GM19468 (cell line): Measurements from ENCODE around the gene PGBD5.

Experiments
- ATAC-seq: cut with Tn5 transposase; IDR thresholded peaks from one replicate; pipeline ENCODE4 v1.9.1; 2021; ENCODE audit warnings: mild to moderate bottlenecking, moderate library complexity, moderate number of reproducible peaks; ENCODE audit not compliant: unreplicated experiment; ENCODE audit errors: extremely low read depth

PGBD5 gene

GRCh38 chr1:230381049-230381467, 45.1 kb downstream of the PGBD5 start:
- no peak for ATAC-seq

GRCh38 chr1:230379928-230380327, 46.2 kb downstream of the PGBD5 start:
- ATAC-seq, result no peak

- no peak for ATAC-seq
These were observed 46.7 kb downstream of the PGBD5 start for GRCh38 chr1:230379462-230379861.

GRCh38 chr1:230377851-230378250, 48.3 kb downstream of the PGBD5 start:
- ATAC-seq, result no peak

GRCh38 chr1:230377324-230377723, 48.8 kb downstream of the PGBD5 start:
- no peak for ATAC-seq

- no peak for ATAC-seq
These were observed 49.8 kb downstream of the PGBD5 start for GRCh38 chr1:230376296-230376695.

- ATAC-seq, result no peak
These were observed 50.4 kb downstream of the PGBD5 start for GRCh38 chr1:230375780-230376179.

GRCh38 chr1:230375147-230375546, 51.0 kb downstream of the PGBD5 start:
- ATAC-seq, result no peak

GRCh38 chr1:230371923-230372703, 54.0 kb downstream of the PGBD5 start:
- ATAC-seq, result no peak

- no peak for ATAC-seq
These were observed 56.0 kb downstream of the PGBD5 start for GRCh38 chr1:230370109-230370508.

- no peak for ATAC-seq
These were observed 57.3 kb downstream of the PGBD5 start for GRCh38 chr1:230368871-230369270.

- no peak for ATAC-seq
These were observed 57.8 kb downstream of the PGBD5 start for GRCh38 chr1:230368363-230368762.

- ATAC-seq, result no peak
These were observed 59.6 kb downstream of the PGBD5 start for GRCh38 chr1:230366504-230366915.

- no peak for ATAC-seq
These were observed 60.3 kb downstream of the PGBD5 start for GRCh38 chr1:230365723-230366307.

GRCh38 chr1:230362949-230363348, 63.2 kb downstream of the PGBD5 start:
- no peak for ATAC-seq

GRCh38 chr1:230361941-230362340, 64.2 kb downstream of the PGBD5 start:
- no peak for ATAC-seq

- ATAC-seq, result no peak
These were observed 66.0 kb downstream of the PGBD5 start for GRCh38 chr1:230359992-230360668.

- ATAC-seq, result no peak
These were observed 69.0 kb downstream of the PGBD5 start for GRCh38 chr1:230356869-230357794.

- no peak for ATAC-seq
These were observed 69.9 kb downstream of the PGBD5 start for GRCh38 chr1:230356190-230356589.

GRCh38 chr1:230355594-230355993, 70.5 kb downstream of the PGBD5 start:
- ATAC-seq, result no peak
